ENCODE results near the gene STYK1.

- TF ChIP-seq EZH2 (IDR thresholded peaks at IDR 0.05) (no peak), POLR2AphosphoS5 (IDR thresholded peaks at IDR 0.05; ENCODE audit: borderline replicate concordance, low read depth, low read length) (no peak)
Measured at GRCh38 chr12:10645910-10646309, 27.9 kb downstream of the STYK1 start.
